Activated CD8-positive, alpha-beta T cell treated with anti-CD3 and anti-CD28 coated beads for 36 hours (primary cell): ENCODE measurements around the gene RNF19B. TPM values are rescaled to one million over a fixed set of nuclear protein-coding genes. Genes with fewer than 3 reads are reported as not detected.

Experiments used
- ATAC-seq: fragments of 200-7000 bp; cut with Tn5 transposase; one replicate; pipeline ENCODE4 v1.10.0; 2021; ENCODE audit warnings: mild to moderate bottlenecking, moderate library complexity
- CTCF ChIA-PET: fragments of 350-600 bp; sonication (Branson Sonifier 250); formaldehyde crosslinking; loops from one replicate; lab custom pipeline; 2021; ENCODE audit warnings: antibody characterized with exemption; lab: Charles Lee
- POLR2A ChIA-PET: fragments of 350-600 bp; sonication (Branson Sonifier 250); formaldehyde crosslinking; loops from one replicate; lab custom pipeline; 2021; ENCODE audit warnings: antibody characterized with exemption; lab: Charles Lee
- DNase-seq: peaks from one replicate; pipeline ENCODE4 v3.0.0-alpha.2; 2020
- H3K27ac Mint-ChIP-seq: one replicate; pipeline ENCODE4 v1.8.0; 2021; ENCODE audit warnings: mild to moderate bottlenecking, mixed read lengths
- H3K27me3 Mint-ChIP-seq: one replicate; pipeline ENCODE4 v1.8.0; 2021; ENCODE audit warnings: mixed read lengths
- H3K36me3 Mint-ChIP-seq: one replicate; pipeline ENCODE4 v1.8.0; 2021; ENCODE audit warnings: low read depth, mixed read lengths
- H3K4me1 Mint-ChIP-seq: one replicate; pipeline ENCODE4 v1.8.0; 2021; ENCODE audit warnings: low read depth, mixed read lengths
- H3K4me3 Mint-ChIP-seq: one replicate; pipeline ENCODE4 v1.8.0; 2021; ENCODE audit warnings: mild to moderate bottlenecking, moderate library complexity, mixed read lengths
- H3K9me3 Mint-ChIP-seq: one replicate; pipeline ENCODE4 v1.8.0; 2021; ENCODE audit warnings: mixed read lengths
- intact Hi-C: fragments of 100-400 bp; cut with micrococcal nuclease; formaldehyde crosslinking; loops from one replicate; pipeline ENCODE4 v1.10.0; 2022
- total RNA-seq, 2 experiments: library from RNA; stranded (reverse); gene quantifications; one replicate each; pipeline ENCODE4 v1.2.3, GENCODE V29; 2021
- TF ChIP-seq, protein P1 (sequence below): fragments of 200-600 bp; IDR thresholded peaks from one replicate; pipeline ENCODE4 v1.8.0; 2022; ENCODE audit warnings: antibody characterized with exemption, mild to moderate bottlenecking

RNF19B gene
- total RNA-seq, 2 experiments from 2014 or later: 10.6 to 10.9 TPM

DNA sequence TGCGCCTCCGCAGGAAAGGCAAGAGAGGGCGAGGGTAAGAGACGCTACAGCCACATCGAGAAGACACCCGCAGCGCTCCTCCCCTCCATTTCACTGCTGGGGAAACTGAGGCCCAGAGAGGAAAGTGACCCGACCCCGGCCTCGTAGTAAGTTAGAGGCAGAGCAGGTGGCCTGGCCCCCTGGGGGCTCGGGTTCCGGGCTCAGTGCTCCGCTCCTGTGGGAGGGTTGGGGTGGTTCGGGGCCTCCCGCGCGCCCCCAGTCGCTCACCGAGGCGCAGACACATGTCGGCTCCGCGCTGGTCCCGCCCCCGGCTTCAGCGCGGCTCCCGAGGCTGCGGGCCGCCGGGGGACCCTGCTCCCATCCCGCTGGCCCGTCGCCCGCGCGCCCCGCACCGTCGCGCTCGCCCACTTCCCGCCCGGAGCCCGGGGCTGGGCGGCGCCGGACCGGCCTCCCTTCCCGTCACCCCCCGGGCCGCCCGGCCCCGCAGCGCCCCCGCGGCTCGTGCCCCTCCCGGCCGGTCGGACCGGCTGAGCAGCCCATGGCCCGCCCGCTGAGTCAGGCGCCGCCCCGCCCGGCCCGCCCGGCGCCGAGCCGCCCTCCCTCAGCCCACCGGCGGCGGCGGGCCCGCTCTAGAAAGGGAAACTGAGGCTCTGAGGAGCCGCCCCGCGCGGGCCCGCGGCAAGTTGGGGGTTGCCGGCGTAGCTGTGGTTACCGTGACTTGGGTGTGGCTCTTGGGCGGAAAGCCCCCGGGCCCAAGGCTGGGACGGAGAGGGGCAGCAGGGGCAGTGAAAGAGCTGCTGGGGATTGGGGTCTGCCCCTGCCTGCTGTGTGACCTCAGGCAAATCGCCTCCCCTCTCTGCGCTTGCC, 63.4 kb downstream of the RNF19B start, which contains the start of gene TMEM54:
TSS of gene TMEM54 (minus strand) at position 434 of the 867 bp plus-strand sequence. CDS start at position 283, 151 bp downstream.
- Mint-ChIP-seq H3K36me3 (no peaks in the 10 kb centered on the region), H3K4me3 (peak within 1 kb of the TSS; percentile 65), H3K27ac (no peak within 1 kb of the TSS), H3K27me3 (peaks cover 50% of the 10 kb centered on the region), H3K4me1 (peaks cover 7% of the 10 kb centered on the region), H3K9me3 (no peaks in the 10 kb centered on the region)
- ChIA-PET CTCF (interaction anchor here (1.0 to 3.1 kb wide), 3 partner anchors 8 to 153 kb away, joined by 3 to 7 read pairs (median 3); no protein-coding TSS in a partner anchor), POLR2A (interaction anchor here (0.6 to 1.0 kb wide), 2 partner anchors 8 to 15 kb away, joined by 3 read pairs; partner anchors contain the start of gene HPCA)
- peak; percentile 80 for ATAC-seq
- TF ChIP-seq, protein P1, sequence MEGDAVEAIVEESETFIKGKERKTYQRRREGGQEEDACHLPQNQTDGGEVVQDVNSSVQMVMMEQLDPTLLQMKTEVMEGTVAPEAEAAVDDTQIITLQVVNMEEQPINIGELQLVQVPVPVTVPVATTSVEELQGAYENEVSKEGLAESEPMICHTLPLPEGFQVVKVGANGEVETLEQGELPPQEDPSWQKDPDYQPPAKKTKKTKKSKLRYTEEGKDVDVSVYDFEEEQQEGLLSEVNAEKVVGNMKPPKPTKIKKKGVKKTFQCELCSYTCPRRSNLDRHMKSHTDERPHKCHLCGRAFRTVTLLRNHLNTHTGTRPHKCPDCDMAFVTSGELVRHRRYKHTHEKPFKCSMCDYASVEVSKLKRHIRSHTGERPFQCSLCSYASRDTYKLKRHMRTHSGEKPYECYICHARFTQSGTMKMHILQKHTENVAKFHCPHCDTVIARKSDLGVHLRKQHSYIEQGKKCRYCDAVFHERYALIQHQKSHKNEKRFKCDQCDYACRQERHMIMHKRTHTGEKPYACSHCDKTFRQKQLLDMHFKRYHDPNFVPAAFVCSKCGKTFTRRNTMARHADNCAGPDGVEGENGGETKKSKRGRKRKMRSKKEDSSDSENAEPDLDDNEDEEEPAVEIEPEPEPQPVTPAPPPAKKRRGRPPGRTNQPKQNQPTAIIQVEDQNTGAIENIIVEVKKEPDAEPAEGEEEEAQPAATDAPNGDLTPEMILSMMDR: no peak
- DNase-seq: peak; percentile 25
- intact Hi-C loops: no loop called here

DNA sequence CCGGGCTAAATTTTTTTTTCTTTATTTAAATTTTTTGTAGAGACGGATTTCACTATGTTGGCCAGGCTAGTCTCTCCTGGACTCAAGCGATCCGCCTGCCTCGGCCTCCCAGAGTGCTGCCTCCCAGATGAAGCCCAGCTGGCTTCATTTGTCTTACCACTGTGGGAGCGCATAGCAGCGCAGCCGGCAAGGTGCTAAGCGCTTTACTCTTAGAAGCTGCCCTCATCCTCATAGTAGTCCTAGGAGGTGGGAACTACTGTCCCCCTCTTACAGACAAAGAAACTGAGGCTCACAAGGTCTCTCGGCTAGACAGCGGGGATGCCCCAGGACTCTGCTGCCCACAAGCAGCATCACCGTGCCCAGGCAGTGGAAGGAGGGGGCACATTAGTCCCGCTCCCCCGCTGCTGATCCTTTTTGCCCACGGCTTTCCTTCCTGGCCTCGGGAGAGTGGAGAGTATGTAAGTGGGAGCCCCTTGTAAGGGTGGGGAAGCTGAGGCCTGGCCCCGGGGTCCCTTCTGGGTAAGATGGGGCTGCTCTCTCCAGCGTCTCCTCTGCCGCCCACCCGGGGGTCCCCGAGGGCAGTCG, 64.1 kb downstream of the RNF19B start:
- ATAC-seq (no peak), DNase-seq (no peak)
- Mint-ChIP-seq H3K27me3 (peaks cover 54% of the 10 kb centered on the region), H3K27ac (no peak overlapping the region), H3K36me3 (no peaks in the 10 kb centered on the region), H3K9me3 (no peaks in the 10 kb centered on the region), H3K4me3 (peak overlapping the region; percentile 58), H3K4me1 (peaks cover 7% of the 10 kb centered on the region)
- TF ChIP-seq, protein P1: no peak
- intact Hi-C loops: no loop called here
- ChIA-PET POLR2A (no interaction called here), CTCF (interaction anchor here (1.7 to 3.1 kb wide), 2 partner anchors 14 to 154 kb away, joined by 7 read pairs; partner anchors contain the start of gene HPCA)

DNA sequence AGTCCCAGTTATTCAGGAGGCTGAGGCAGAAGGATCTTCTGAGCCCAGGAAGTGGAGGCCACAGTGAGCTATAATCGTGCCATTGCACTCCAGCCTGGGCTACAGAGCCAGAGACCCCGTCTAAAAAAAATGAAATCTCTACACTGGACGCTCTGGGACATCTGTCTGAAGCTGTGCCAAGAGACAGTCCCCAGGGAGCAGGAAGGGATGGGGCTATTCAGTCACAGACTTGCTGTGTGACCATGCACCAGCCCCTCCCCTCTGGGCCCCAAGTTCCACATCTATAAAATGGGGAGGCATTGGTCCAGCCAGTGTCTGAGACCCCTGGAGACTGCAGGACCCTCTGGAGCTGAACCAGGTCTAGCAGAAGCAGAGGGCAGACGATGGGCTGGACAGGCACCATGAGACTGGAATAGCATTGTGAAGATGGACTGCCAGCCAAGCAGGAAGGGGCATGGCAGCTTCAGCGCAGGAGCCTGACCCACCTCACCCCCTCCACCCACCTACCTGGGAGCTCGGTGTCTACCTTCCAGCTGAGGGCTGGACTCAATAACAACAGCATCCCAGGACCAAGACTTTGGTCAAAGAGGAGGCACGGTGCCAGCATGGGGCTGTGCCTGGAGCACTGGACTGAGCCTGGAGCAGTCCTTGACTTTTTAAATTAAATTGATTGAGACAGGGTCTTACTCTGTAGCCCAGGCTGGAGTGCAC, 64.9 kb downstream of the RNF19B start:
- TF ChIP-seq, protein P1: no peak
- ChIA-PET CTCF (interaction anchor here (1.7 to 3.1 kb wide), 2 partner anchors 13 to 155 kb away, joined by 7 read pairs; partner anchors contain the start of gene HPCA), POLR2A (no interaction called here)
- H3K4me3 Mint-ChIP-seq: no peak overlapping the region
- H3K4me1 Mint-ChIP-seq: peaks cover 7% of the 10 kb centered on the region
- no peak for DNase-seq
- no peaks in the 10 kb centered on the region for H3K36me3 Mint-ChIP-seq
- H3K9me3 Mint-ChIP-seq: no peaks in the 10 kb centered on the region
- no peak for ATAC-seq
- H3K27me3 Mint-ChIP-seq: peaks cover 54% of the 10 kb centered on the region
- H3K27ac Mint-ChIP-seq: no peak overlapping the region
- intact Hi-C loops: no loop called here

DNA sequence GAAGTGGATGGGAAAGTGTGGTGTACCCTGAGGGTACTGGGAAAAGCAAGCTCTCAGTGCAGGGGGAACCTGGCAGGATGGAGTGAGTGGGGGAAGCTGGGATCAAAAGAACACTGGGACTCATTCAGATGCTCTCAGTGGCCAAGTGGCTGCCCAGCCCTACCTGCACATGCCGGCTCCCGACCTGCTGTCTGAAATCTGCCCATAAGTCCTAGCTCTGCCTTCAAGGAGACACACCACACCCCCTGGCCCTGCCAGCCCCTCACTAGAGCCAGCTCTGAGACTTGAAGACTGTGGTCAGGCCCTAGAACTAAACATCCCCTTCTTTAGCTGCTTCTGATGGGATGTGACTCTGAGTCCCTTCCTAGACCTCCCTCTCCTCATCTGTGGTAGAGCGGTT, 65.7 kb downstream of the RNF19B start:
- Mint-ChIP-seq H3K4me1 (peaks cover 7% of the 10 kb centered on the region), H3K27ac (no peak overlapping the region), H3K4me3 (no peak overlapping the region), H3K36me3 (no peaks in the 10 kb centered on the region), H3K27me3 (peaks cover 56% of the 10 kb centered on the region), H3K9me3 (no peaks in the 10 kb centered on the region)
- TF ChIP-seq, protein P1: no peak
- intact Hi-C loops: no loop called here
- POLR2A ChIA-PET: no interaction called here
- CTCF ChIA-PET: interaction anchor here (1.0 to 3.1 kb wide), 4 partner anchors 13 to 155 kb away, joined by 3 to 7 read pairs (median 6); partner anchors contain the start of gene HPCA
- ATAC-seq (no peak), DNase-seq (no peak)
